ENCODE data around the gene LIPC. TPM values are rescaled to one million over a fixed set of nuclear protein-coding genes. Genes with fewer than 3 reads are reported as not detected.
A peak's percentile ranks its signal among the peaks of the same experiment; 100 is the strongest.

The LIPC gene
- total and polyA plus RNA-seq, 2 experiments from 2014 or later: not detected

GRCh38 chr15:58549013-58549784, 117.4 kb downstream of the LIPC start:
- Histone ChIP-seq H3K4me2 (no peak overlapping the region), H3K27ac (ENCODE audit: low read depth) (no peak overlapping the region), H3K9me2 (ENCODE audit: insufficient read depth) (0 out of 2 replicates have a peak, but pooled peaks cover 3% of the 10 kb centered on the region), H4K20me1 (replicated peaks; ENCODE audit: insufficient read depth) (no peaks in the 10 kb centered on the region), H2AFZ (no peak overlapping the region), H3K36me3 (ENCODE audit: insufficient read depth) (no peaks in the 10 kb centered on the region), H3K79me2 (replicated peaks; ENCODE audit: insufficient read depth) (no peaks in the 10 kb centered on the region), H3K27me3 (ENCODE audit: insufficient read depth) (no peaks in the 10 kb centered on the region), H3K4me3 (no peak overlapping the region), H3K4me1 (ENCODE audit: insufficient read depth) (peaks cover 8% of the 10 kb centered on the region), H3F3A (replicated peaks; ENCODE audit: low read depth) (no peaks in the 10 kb centered on the region)
- Mint-ChIP-seq H3K9me3 (no peaks in the 10 kb centered on the region), H3K4me3 (no peak overlapping the region), H3K27me3 (ENCODE audit: insufficient read depth, low read depth, poor library complexity) (peaks cover 12% of the 10 kb centered on the region), H3K4me1 (peaks cover 21% of the 10 kb centered on the region), H3K27ac (peak overlapping the region; percentile 41; the same call in 1 of the 2 replicates), H3K36me3 (ENCODE audit: low read depth) (no peaks in the 10 kb centered on the region)
- ATAC-seq (no peak), DNase-seq (ENCODE audit: low spot score) (no peak)
- TF ChIP-seq CREB1 (CRISPR knock-in tag; IDR thresholded peaks at IDR 0.05; ENCODE audit: low read depth) (no peak), ZNF114 (CRISPR knock-in tag; IDR thresholded peaks at IDR 0.05) (no peak), ZNF331 (CRISPR knock-in tag; IDR thresholded peaks at IDR 0.05; ENCODE audit: low read depth) (no peak), EZH2 (IDR thresholded peaks at IDR 0.05; ENCODE audit: low read depth, unreplicated experiment) (no peak), REST (IDR thresholded peaks at IDR 0.05; ENCODE audit: unreplicated experiment) (no peak), EZH2phosphoT487 (IDR thresholded peaks at IDR 0.05; ENCODE audit: unreplicated experiment) (no peak), ETS1 (IDR thresholded peaks at IDR 0.05) (no peak), CTCF (conservative IDR thresholded peaks at IDR 0.05; ENCODE audit: low read depth in 2 of 2) (no peak), JUNB (IDR thresholded peaks at IDR 0.05; ENCODE audit: unreplicated experiment) (no peak), POLR2AphosphoS5 (IDR thresholded peaks at IDR 0.05; ENCODE audit: low read depth) (no peak), ZNF462 (CRISPR knock-in tag; IDR thresholded peaks at IDR 0.05) (no peak), STAT1 (IDR thresholded peaks at IDR 0.05; ENCODE audit: unreplicated experiment) (no peak), NANOG (IDR thresholded peaks at IDR 0.05; ENCODE audit: borderline replicate concordance) (no peak)
